ENCODE data around the gene CXCR6. TPM values are rescaled to one million over a fixed set of nuclear protein-coding genes. Genes with fewer than 3 reads are reported as not detected.

Gene CXCR6
- total RNA-seq, 1 experiment from 2014 or later = not detected

DNA sequence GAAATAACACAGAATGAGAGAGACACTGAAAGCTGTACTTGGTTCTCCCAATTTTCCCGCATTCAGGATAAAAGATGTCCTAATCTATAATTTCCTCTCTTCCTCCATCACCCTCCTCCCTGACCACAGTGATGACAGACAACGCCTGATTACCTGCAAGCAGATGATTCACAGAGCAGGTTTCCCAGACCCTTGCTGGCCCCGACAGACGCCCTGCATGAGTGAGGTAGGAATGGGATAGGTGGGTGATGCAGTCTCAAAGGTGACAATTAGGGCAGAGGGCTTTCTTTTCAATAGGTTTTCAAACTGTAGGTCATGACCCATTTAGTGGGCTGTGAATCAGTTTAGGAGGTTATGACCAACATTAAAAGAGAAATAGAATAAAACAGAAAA, 5.2 kb upstream of the CXCR6 start:
- no peak overlapping the region for H3K14ac ChIP-seq (ENCODE audit: insufficient read depth, low read length)
- H2BK120ac ChIP-seq (ENCODE audit: low read depth, low read length, poor library complexity, severe bottlenecking) = no peak overlapping the region
- H4K91ac ChIP-seq (ENCODE audit: insufficient read length, low read depth, low read length) = no peak overlapping the region
- H4K20me1 ChIP-seq (ENCODE audit: control insufficient read depth, insufficient read depth, insufficient read length) = no peaks in the 10 kb centered on the region
- no peak overlapping the region for H3K27ac ChIP-seq (ENCODE audit: insufficient read length, low read depth, low read length)
- no peaks in the 10 kb centered on the region for H3K27me3 ChIP-seq (ENCODE audit: insufficient read depth, low read length)
- TF ChIP-seq, protein P1, sequence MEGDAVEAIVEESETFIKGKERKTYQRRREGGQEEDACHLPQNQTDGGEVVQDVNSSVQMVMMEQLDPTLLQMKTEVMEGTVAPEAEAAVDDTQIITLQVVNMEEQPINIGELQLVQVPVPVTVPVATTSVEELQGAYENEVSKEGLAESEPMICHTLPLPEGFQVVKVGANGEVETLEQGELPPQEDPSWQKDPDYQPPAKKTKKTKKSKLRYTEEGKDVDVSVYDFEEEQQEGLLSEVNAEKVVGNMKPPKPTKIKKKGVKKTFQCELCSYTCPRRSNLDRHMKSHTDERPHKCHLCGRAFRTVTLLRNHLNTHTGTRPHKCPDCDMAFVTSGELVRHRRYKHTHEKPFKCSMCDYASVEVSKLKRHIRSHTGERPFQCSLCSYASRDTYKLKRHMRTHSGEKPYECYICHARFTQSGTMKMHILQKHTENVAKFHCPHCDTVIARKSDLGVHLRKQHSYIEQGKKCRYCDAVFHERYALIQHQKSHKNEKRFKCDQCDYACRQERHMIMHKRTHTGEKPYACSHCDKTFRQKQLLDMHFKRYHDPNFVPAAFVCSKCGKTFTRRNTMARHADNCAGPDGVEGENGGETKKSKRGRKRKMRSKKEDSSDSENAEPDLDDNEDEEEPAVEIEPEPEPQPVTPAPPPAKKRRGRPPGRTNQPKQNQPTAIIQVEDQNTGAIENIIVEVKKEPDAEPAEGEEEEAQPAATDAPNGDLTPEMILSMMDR (conservative IDR thresholded peaks at IDR 0.05) = no peak
- H3K4me3 Mint-ChIP-seq = no peak overlapping the region
- H3K23ac ChIP-seq (ENCODE audit: insufficient read length, low read depth, low read length) = no peak overlapping the region
- no peaks in the 10 kb centered on the region for H3K23me2 ChIP-seq (ENCODE audit: insufficient read length, low read depth, low read length, poor library complexity, severe bottlenecking)
- no peak overlapping the region for H2BK5ac ChIP-seq (ENCODE audit: insufficient read length, low read length)
- H4K8ac ChIP-seq (replicated peaks; ENCODE audit: insufficient read length, low read depth, low read length) = no peak overlapping the region
- H3K27ac Mint-ChIP-seq = peak overlapping the region in 1 of 3 experiments; percentile 37; a peak in 1 of 7 replicates
- no peak overlapping the region for H3K56ac ChIP-seq (ENCODE audit: insufficient read length, low read depth, low read length)
- no peak overlapping the region for H3K18ac ChIP-seq (ENCODE audit: insufficient read length, low read depth, low read length)
- no peak overlapping the region for H2BK20ac ChIP-seq (ENCODE audit: low read depth, low read length, poor library complexity, severe bottlenecking)
- no peak overlapping the region for H3K4me2 ChIP-seq (ENCODE audit: insufficient read depth, insufficient read length, low read length)
- no peak overlapping the region for H3K4ac ChIP-seq (ENCODE audit: low read depth, low read length)
- WGBS (ENCODE audit: extremely low coverage, insufficient read length, low lambda C conversion rate) = no CpG with 5 or more reads among the region's 4 CpGs
- H3K9ac ChIP-seq (ENCODE audit: extremely low read depth, insufficient read length, low read length) = no peak overlapping the region
- DNase-seq = no peak
- H2BK12ac ChIP-seq (ENCODE audit: insufficient read length, low read depth, low read length) = no peak overlapping the region
- H2BK15ac ChIP-seq (ENCODE audit: low read depth, low read length) = no peak overlapping the region
- no peaks in the 10 kb centered on the region for H3K9me3 Mint-ChIP-seq
- peaks cover 9 to 39% (median 35%) of the 10 kb centered on the region in 3 experiments; a peak in 5 of 7 replicates for H3K36me3 Mint-ChIP-seq (ENCODE audit: insufficient read depth in 1 of 3, low read depth in 3 of 3)
- no peaks in the 10 kb centered on the region for H3K4me1 ChIP-seq (ENCODE audit: insufficient read depth, low read length)
- H2AK5ac ChIP-seq (ENCODE audit: insufficient read length, low read length) = no peak overlapping the region
- H3K27me3 Mint-ChIP-seq (ENCODE audit: low read depth) = no peaks in the 10 kb centered on the region
- H4K5ac ChIP-seq (ENCODE audit: insufficient read length, low read depth, low read length) = no peak overlapping the region
- no peak overlapping the region for H3T11ph ChIP-seq (ENCODE audit: low read length)
- no peak overlapping the region for H2AFZ ChIP-seq (ENCODE audit: low read length)
- no peaks in the 10 kb centered on the region for H3K9me3 ChIP-seq (ENCODE audit: control insufficient read depth, low read depth, low read length)
- H3K4me1 Mint-ChIP-seq = peaks cover 16 to 20% of the 10 kb centered on the region in 2 experiments
- H3K79me1 ChIP-seq (ENCODE audit: insufficient read depth, low read depth, low read length, poor library complexity, severe bottlenecking) = no peaks in the 10 kb centered on the region
- no peaks in the 10 kb centered on the region for H3K79me2 ChIP-seq (ENCODE audit: insufficient read depth, low read length)

Measured in H9 (cell line).